Neural cell (in vitro differentiated cells): Measurements from ENCODE around the gene B3GALT5. TPM values are rescaled to one million over a fixed set of nuclear protein-coding genes. Genes with fewer than 3 reads are reported as not detected.

Source experiments
- H2AFZ ChIP-seq: fragments of 200-600, 300-800 bp; sonication (generic), shearing (Covaris generic); 2 replicates; pipeline ENCODE4 v1.6.0; 2014; ENCODE audit warnings: low read depth, mild to moderate bottlenecking, antibody characterized with exemption, low read length, moderate library complexity
- H3F3A ChIP-seq: fragments of 200-600 bp; shearing (Covaris generic); 2 replicates; pipeline ENCODE4 v1.6.1; 2016; ENCODE audit warnings: mild to moderate bottlenecking, moderate library complexity, mixed read lengths, antibody characterized with exemption, low read length; ENCODE audit not compliant: insufficient read depth, poor library complexity, severe bottlenecking
- H3K27ac ChIP-seq: fragments of 200-600, 300-800 bp; sonication (generic), shearing (Covaris generic); 2 replicates; pipeline ENCODE4 v1.5.1; 2014; ENCODE audit warnings: mild to moderate bottlenecking, low read length, moderate library complexity
- H3K27me3 ChIP-seq: fragments of 300-800, 200-600 bp; sonication (generic), shearing (Covaris generic); 2 replicates; pipeline ENCODE4 v1.6.0; 2014; ENCODE audit warnings: mild to moderate bottlenecking, low read depth, low read length, moderate library complexity; ENCODE audit not compliant: insufficient read depth
- H3K36me3 ChIP-seq: fragments of 300-800, 200-600 bp; sonication (generic), shearing (Covaris generic); 2 replicates; pipeline ENCODE4 v1.5.1; 2014; ENCODE audit warnings: mild to moderate bottlenecking, antibody characterized with exemption, low read length, moderate library complexity; ENCODE audit not compliant: insufficient read depth
- H3K4me2 ChIP-seq: fragments of 300-800, 200-600 bp; sonication (generic), shearing (Covaris generic); 2 replicates; pipeline ENCODE4 v1.6.0; 2014; ENCODE audit warnings: mild to moderate bottlenecking, low read length
- H3K4me3 ChIP-seq: fragments of 300-800, 200-600 bp; sonication (generic), shearing (Covaris generic); 2 replicates; pipeline ENCODE4 v1.5.1; 2014; ENCODE audit warnings: mild to moderate bottlenecking, low read length, moderate library complexity
- H3K79me2 ChIP-seq: fragments of 200-600 bp; shearing (Covaris generic); replicated peaks from 2 replicates; pipeline ENCODE4 v1.6.0; 2014; ENCODE audit warnings: mild to moderate bottlenecking, low read length, moderate library complexity; ENCODE audit not compliant: insufficient read depth
- H3K9ac ChIP-seq: fragments of 300-800, 200-600 bp; sonication (generic), shearing (Covaris generic); 2 replicates; pipeline ENCODE4 v1.6.1; 2016; ENCODE audit warnings: mild to moderate bottlenecking, low read length, mixed read lengths
- H3K9me2 ChIP-seq: fragments of 200-600 bp; shearing (Covaris generic); 2 replicates; pipeline ENCODE4 v1.6.1; 2016; ENCODE audit warnings: mild to moderate bottlenecking, low read length, mixed read lengths; ENCODE audit not compliant: insufficient read depth
- H3K9me3 ChIP-seq: fragments of 200-600, 300-800 bp; sonication (generic), shearing (Covaris generic); 2 replicates; pipeline ENCODE4 v1.6.1; 2016; ENCODE audit warnings: mild to moderate bottlenecking, mixed run types, low read length, moderate library complexity, mixed read lengths
- H4K20me1 ChIP-seq: fragments of 200-600 bp; shearing (Covaris generic); 2 replicates; pipeline ENCODE4 v1.6.1; 2016; ENCODE audit warnings: mild to moderate bottlenecking, mixed run types; ENCODE audit not compliant: insufficient read depth
- EP300 ChIP-seq: fragments of 450-650 bp; conservative IDR thresholded peaks from 2 replicates; pipeline ENCODE4 v1.6.1; 2014; ENCODE audit warnings: antibody characterized with exemption, mild to moderate bottlenecking, moderate library complexity; ENCODE audit not compliant: poor library complexity, severe bottlenecking
- EZH2 ChIP-seq: fragments of 200-600, 300-800 bp; shearing (Covaris generic), sonication (generic); IDR thresholded peaks from 2 replicates; pipeline ENCODE4 v1.6.1; 2014; ENCODE audit warnings: antibody characterized with exemption, low read length, borderline replicate concordance, mild to moderate bottlenecking; ENCODE audit not compliant: insufficient read depth, poor library complexity, severe bottlenecking
- MXI1 ChIP-seq: fragments of 450-650 bp; conservative IDR thresholded peaks from 2 replicates; pipeline ENCODE4 v1.6.1; 2014; ENCODE audit warnings: antibody characterized with exemption, mild to moderate bottlenecking; ENCODE audit not compliant: poor library complexity, severe bottlenecking
- POLR2AphosphoS5 ChIP-seq: IDR thresholded peaks from 2 replicates; pipeline ENCODE4 v1.6.1; 2012
- RAD21 ChIP-seq: fragments of 450-650 bp; conservative IDR thresholded peaks from 2 replicates; pipeline ENCODE4 v1.6.1; 2014; ENCODE audit warnings: antibody characterized with exemption, mild to moderate bottlenecking, moderate library complexity
- SMC3 ChIP-seq: fragments of 450-650 bp; conservative IDR thresholded peaks from 2 replicates; pipeline ENCODE4 v1.6.1; 2014; ENCODE audit warnings: antibody characterized with exemption, mild to moderate bottlenecking, moderate library complexity; ENCODE audit not compliant: poor library complexity
- TAF1 ChIP-seq: IDR thresholded peaks from 2 replicates; pipeline ENCODE4 v1.6.1; 2012; ENCODE audit warnings: low read depth
- polyA plus RNA-seq: library from polyadenylated mRNA; depleted of rRNA; stranded (reverse); fragments of >200 nt; gene quantifications from 2 replicates; pipeline ENCODE4 v1.2.3, GENCODE V29; 2014
- TF ChIP-seq, protein P1 (sequence below): IDR thresholded peaks from 2 replicates; pipeline ENCODE4 v1.6.1; 2012; ENCODE audit warnings: borderline replicate concordance
- TF ChIP-seq, protein P2 (sequence below): fragments of 450-650 bp; IDR thresholded peaks from 2 replicates; pipeline ENCODE4 v1.5.1; 2014; ENCODE audit warnings: antibody characterized with exemption, mild to moderate bottlenecking, moderate library complexity; ENCODE audit not compliant: poor library complexity, severe bottlenecking

Gene B3GALT5
- polyA plus RNA-seq, 1 donor from 2014 or later, result 0.50 TPM

DNA sequence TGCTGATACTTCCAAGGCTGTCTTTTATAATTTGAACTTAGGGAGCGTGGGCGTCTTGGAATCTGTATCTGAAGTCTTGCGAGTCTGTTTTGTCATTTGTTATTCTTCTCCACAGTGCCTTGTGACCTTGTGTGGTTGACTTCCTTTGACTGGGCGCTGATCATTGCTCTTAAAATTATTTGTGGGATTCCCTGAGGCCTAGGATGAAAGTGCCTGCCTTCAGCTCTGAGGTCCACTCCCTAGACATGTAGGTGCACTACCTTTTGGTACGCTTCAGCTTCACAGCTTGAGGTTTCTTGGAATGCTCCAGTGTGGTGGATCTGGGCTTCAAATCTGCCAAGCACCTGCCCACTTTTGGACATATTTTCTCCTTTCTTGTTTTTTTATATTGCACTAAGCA lies 82.0 kb downstream of the B3GALT5 start:
- no peaks in the 10 kb centered on the region for H3K79me2 ChIP-seq
- no peak overlapping the region for H3K4me3 ChIP-seq
- H3K36me3 ChIP-seq, result no peaks in the 10 kb centered on the region
- TF ChIP-seq POLR2AphosphoS5, result no peak
- TF ChIP-seq TAF1, result no peak
- TF ChIP-seq, protein P1, sequence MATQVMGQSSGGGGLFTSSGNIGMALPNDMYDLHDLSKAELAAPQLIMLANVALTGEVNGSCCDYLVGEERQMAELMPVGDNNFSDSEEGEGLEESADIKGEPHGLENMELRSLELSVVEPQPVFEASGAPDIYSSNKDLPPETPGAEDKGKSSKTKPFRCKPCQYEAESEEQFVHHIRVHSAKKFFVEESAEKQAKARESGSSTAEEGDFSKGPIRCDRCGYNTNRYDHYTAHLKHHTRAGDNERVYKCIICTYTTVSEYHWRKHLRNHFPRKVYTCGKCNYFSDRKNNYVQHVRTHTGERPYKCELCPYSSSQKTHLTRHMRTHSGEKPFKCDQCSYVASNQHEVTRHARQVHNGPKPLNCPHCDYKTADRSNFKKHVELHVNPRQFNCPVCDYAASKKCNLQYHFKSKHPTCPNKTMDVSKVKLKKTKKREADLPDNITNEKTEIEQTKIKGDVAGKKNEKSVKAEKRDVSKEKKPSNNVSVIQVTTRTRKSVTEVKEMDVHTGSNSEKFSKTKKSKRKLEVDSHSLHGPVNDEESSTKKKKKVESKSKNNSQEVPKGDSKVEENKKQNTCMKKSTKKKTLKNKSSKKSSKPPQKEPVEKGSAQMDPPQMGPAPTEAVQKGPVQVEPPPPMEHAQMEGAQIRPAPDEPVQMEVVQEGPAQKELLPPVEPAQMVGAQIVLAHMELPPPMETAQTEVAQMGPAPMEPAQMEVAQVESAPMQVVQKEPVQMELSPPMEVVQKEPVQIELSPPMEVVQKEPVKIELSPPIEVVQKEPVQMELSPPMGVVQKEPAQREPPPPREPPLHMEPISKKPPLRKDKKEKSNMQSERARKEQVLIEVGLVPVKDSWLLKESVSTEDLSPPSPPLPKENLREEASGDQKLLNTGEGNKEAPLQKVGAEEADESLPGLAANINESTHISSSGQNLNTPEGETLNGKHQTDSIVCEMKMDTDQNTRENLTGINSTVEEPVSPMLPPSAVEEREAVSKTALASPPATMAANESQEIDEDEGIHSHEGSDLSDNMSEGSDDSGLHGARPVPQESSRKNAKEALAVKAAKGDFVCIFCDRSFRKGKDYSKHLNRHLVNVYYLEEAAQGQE, result no peak
- no peak for TF ChIP-seq SMC3
- TF ChIP-seq EP300, result no peak
- TF ChIP-seq, protein P2, sequence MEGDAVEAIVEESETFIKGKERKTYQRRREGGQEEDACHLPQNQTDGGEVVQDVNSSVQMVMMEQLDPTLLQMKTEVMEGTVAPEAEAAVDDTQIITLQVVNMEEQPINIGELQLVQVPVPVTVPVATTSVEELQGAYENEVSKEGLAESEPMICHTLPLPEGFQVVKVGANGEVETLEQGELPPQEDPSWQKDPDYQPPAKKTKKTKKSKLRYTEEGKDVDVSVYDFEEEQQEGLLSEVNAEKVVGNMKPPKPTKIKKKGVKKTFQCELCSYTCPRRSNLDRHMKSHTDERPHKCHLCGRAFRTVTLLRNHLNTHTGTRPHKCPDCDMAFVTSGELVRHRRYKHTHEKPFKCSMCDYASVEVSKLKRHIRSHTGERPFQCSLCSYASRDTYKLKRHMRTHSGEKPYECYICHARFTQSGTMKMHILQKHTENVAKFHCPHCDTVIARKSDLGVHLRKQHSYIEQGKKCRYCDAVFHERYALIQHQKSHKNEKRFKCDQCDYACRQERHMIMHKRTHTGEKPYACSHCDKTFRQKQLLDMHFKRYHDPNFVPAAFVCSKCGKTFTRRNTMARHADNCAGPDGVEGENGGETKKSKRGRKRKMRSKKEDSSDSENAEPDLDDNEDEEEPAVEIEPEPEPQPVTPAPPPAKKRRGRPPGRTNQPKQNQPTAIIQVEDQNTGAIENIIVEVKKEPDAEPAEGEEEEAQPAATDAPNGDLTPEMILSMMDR, result no peak
- TF ChIP-seq RAD21, result no peak
- TF ChIP-seq MXI1, result no peak
- no peak for TF ChIP-seq EZH2
- H3K9ac ChIP-seq, result no peak overlapping the region
- H4K20me1 ChIP-seq, result no peaks in the 10 kb centered on the region
- H2AFZ ChIP-seq, result no peak overlapping the region
- no peaks in the 10 kb centered on the region for H3K9me2 ChIP-seq
- no peak overlapping the region for H3K4me2 ChIP-seq
- no peaks in the 10 kb centered on the region for H3K9me3 ChIP-seq
- H3K27ac ChIP-seq, result no peak overlapping the region
- H3F3A ChIP-seq, result no peaks in the 10 kb centered on the region
- no peaks in the 10 kb centered on the region for H3K27me3 ChIP-seq

DNA sequence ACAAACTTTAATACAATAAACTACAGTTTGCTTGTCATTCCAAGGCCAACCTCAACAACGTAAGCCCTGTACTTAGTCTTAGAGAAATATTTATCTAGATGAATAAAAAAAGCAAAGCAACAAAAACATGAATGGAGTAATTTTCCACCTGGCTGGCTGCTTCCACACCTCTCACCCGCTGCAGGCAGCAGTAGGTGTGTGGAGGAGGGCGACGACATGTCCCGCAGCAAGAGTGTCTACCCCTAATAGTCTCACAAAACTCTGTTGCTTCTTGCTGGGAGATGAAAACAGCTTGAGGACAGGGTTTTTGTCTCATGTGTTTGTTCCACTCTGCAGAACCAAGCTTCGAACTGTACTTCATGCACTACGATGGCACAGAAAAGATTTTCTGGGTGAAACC lies 83.5 kb downstream of the B3GALT5 start:
- no peak overlapping the region for H3K4me2 ChIP-seq
- no peak overlapping the region for H3K4me3 ChIP-seq
- H3K79me2 ChIP-seq, result no peaks in the 10 kb centered on the region
- no peaks in the 10 kb centered on the region for H3K9me2 ChIP-seq
- no peaks in the 10 kb centered on the region for H3K36me3 ChIP-seq
- no peak overlapping the region for H3K9ac ChIP-seq
- H3F3A ChIP-seq, result no peaks in the 10 kb centered on the region
- H3K27ac ChIP-seq, result no peak overlapping the region
- H4K20me1 ChIP-seq, result no peaks in the 10 kb centered on the region
- no peak for TF ChIP-seq EZH2
- TF ChIP-seq, protein P2, result no peak
- no peak for TF ChIP-seq POLR2AphosphoS5
- TF ChIP-seq SMC3, result no peak
- TF ChIP-seq, protein P1, result no peak
- TF ChIP-seq RAD21, result no peak
- TF ChIP-seq MXI1, result no peak
- TF ChIP-seq EP300, result no peak
- TF ChIP-seq TAF1, result no peak
- H2AFZ ChIP-seq, result no peak overlapping the region
- no peaks in the 10 kb centered on the region for H3K9me3 ChIP-seq
- no peaks in the 10 kb centered on the region for H3K27me3 ChIP-seq
